Spleen (tissue), 7 donors: ENCODE results near the gene CNOT3.

Source experiments
- CTCF ChIP-seq, 11 experiments: fragments of 200-600 bp in 7 of 11; fragments of 450-650 bp in 4 of 11; sonication (generic) in 4 of 11; IDR thresholded peaks in 8 of 11; conservative IDR thresholded peaks in 3 of 11; 1 replicate in 7 of 11; 2 replicates in 4 of 11; pipeline versions ENCODE4 v1.4.0 to v1.8.0; 2016 to 2021; ENCODE audit warnings: antibody characterized with exemption in 11 of 11, inconsistent platforms in 4 of 11, mild to moderate bottlenecking in 1 of 11
- POLR2A ChIP-seq, 3 donors: fragments of 450-650 bp; IDR thresholded peaks; one replicate each; pipeline ENCODE4 v1.5.1; 2017; ENCODE audit warnings: antibody characterized with exemption in 3 of 3, mild to moderate bottlenecking in 1 of 3
- POLR2AphosphoS5 ChIP-seq, 3 donors: sonication (generic); formaldehyde crosslinking; IDR thresholded peaks; one replicate each; pipeline ENCODE4 v1.5.1; 2017; ENCODE audit warnings: antibody characterized with exemption in 3 of 3
- donor health status: DM: no; HTN: no; CAD: no; lungs with moderate emphysema.
- donor health status: DM: no; HTN: no; CAD: no.
- donor health status: DM: no; HTN: no; CAD: no.

GRCh38 chr19:54115109-54116063 is 22.2 kb upstream of the CNOT3 start, which contains the start of the genes PRPF31 and TFPT:
- TF ChIP-seq CTCF (IDR thresholded peaks at IDR 0.05 in 8 of 11, conservative IDR thresholded peaks at IDR 0.05 in 3 of 11) = peak in 2 of 11 experiments; percentile 9 to 15
- TF ChIP-seq POLR2AphosphoS5 (IDR thresholded peaks at IDR 0.05) = peak; percentile 93 to 98 (median 95)
- TF ChIP-seq POLR2A (IDR thresholded peaks at IDR 0.05) = peak; percentile 44 to 80 (median 56)
